OCI-LY3 (cell line): Measurements from ENCODE around the gene CFAP77.

Experiments used
- H2AFZ ChIP-seq: fragments of 200-600, 300-600 bp; shearing (Covaris generic); 2 replicates; pipeline ENCODE4 v1.6.0; 2014; ENCODE audit warnings: antibody characterized with exemption, low read depth, low read length
- H3K27ac ChIP-seq: fragments of 200-600, 300-600 bp; sonication (generic); 2 replicates; pipeline ENCODE4 v1.5.1; 2014; ENCODE audit warnings: mild to moderate bottlenecking, low read length, moderate library complexity, mixed read lengths
- H3K27me3 ChIP-seq: fragments of 200-600, 300-600 bp; sonication (generic); 2 replicates; pipeline ENCODE4 v1.6.1; 2014; ENCODE audit warnings: low read depth, low read length, mixed read lengths
- H3K36me3 ChIP-seq: fragments of 200-600, 300-600 bp; sonication (generic); replicated peaks from 2 replicates; pipeline ENCODE3; 2014; ENCODE audit warnings: low read depth, low read length, mixed read lengths
- H3K4me1 ChIP-seq: fragments of 300-600, 200-600 bp; sonication (generic); 2 replicates; pipeline ENCODE4 v1.6.1; 2014; ENCODE audit warnings: low read length, mixed read lengths
- H3K4me2 ChIP-seq: fragments of 200-600, 300-600 bp; sonication (generic); 2 replicates; pipeline ENCODE4 v1.6.1; 2014; ENCODE audit warnings: low read length, mixed read lengths
- H3K4me3 ChIP-seq: fragments of 300-600, 200-600 bp; sonication (generic); 2 replicates; pipeline ENCODE4 v1.5.1; 2014; ENCODE audit warnings: antibody characterized with exemption, mild to moderate bottlenecking, low read length, moderate library complexity
- H3K79me2 ChIP-seq: fragments of 300-600, 200-600 bp; shearing (Covaris generic); 2 replicates; pipeline ENCODE4 v1.6.1; 2014; ENCODE audit warnings: mild to moderate bottlenecking, low read length, mixed read lengths
- H3K9ac ChIP-seq: fragments of 300-600, 200-600 bp; shearing (Covaris generic); 2 replicates; pipeline ENCODE4 v1.6.0; 2014; ENCODE audit warnings: mild to moderate bottlenecking, low read length, moderate library complexity
- H3K9me3 ChIP-seq: fragments of 200-600, 300-600 bp; shearing (Covaris generic); 2 replicates; pipeline ENCODE4 v1.6.1; 2014; ENCODE audit warnings: low read length, mixed read lengths; ENCODE audit not compliant: insufficient read depth
- H4K20me1 ChIP-seq: fragments of 200-600, 300-600 bp; sonication (generic); 2 replicates; pipeline ENCODE4 v1.6.1; 2016; ENCODE audit warnings: low read length, mixed read lengths; ENCODE audit not compliant: insufficient read depth
- CTCF ChIP-seq: fragments of 200-600, 300-600 bp; sonication (generic); IDR thresholded peaks from 2 replicates; pipeline ENCODE4 v1.5.1; 2014; ENCODE audit warnings: antibody characterized with exemption, low read length, low read depth
- EZH2phosphoT487 ChIP-seq: fragments of 200-600 bp; shearing (Covaris generic); IDR thresholded peaks from 2 replicates; pipeline ENCODE4 v1.6.1; 2018; ENCODE audit warnings: antibody characterized with exemption, mixed run types, low read depth

Gene CFAP77

GRCh38 chr9:132487351-132487791 is 77.4 kb downstream of the CFAP77 start:
- Histone ChIP-seq H3K4me1 (no peaks in the 10 kb centered on the region), H3K9ac (no peak overlapping the region), H2AFZ (no peak overlapping the region), H4K20me1 (no peaks in the 10 kb centered on the region), H3K27ac (no peak overlapping the region), H3K4me3 (no peak overlapping the region), H3K27me3 (peaks cover 37% of the 10 kb centered on the region), H3K79me2 (no peaks in the 10 kb centered on the region), H3K9me3 (no peaks in the 10 kb centered on the region), H3K36me3 (no peaks in the 10 kb centered on the region), H3K4me2 (no peak overlapping the region)
- TF ChIP-seq CTCF (no peak), EZH2phosphoT487 (no peak)

GRCh38 chr9:132487980-132488535 is 78.0 kb downstream of the CFAP77 start:
- no peaks in the 10 kb centered on the region for H4K20me1 ChIP-seq
- no peaks in the 10 kb centered on the region for H3K79me2 ChIP-seq
- H2AFZ ChIP-seq, result no peak overlapping the region
- no peak for TF ChIP-seq CTCF
- no peak for TF ChIP-seq EZH2phosphoT487
- H3K9ac ChIP-seq, result no peak overlapping the region
- H3K4me1 ChIP-seq, result no peaks in the 10 kb centered on the region
- no peak overlapping the region for H3K4me3 ChIP-seq
- H3K27ac ChIP-seq, result no peak overlapping the region
- H3K4me2 ChIP-seq, result no peak overlapping the region
- H3K9me3 ChIP-seq, result no peaks in the 10 kb centered on the region
- H3K27me3 ChIP-seq, result peaks cover 37% of the 10 kb centered on the region
- no peaks in the 10 kb centered on the region for H3K36me3 ChIP-seq

- Histone ChIP-seq H3K27ac (no peak overlapping the region), H3K4me3 (no peak overlapping the region), H3K79me2 (no peaks in the 10 kb centered on the region), H3K4me1 (no peaks in the 10 kb centered on the region), H3K9ac (no peak overlapping the region), H3K27me3 (peaks cover 37% of the 10 kb centered on the region), H4K20me1 (no peaks in the 10 kb centered on the region), H3K9me3 (no peaks in the 10 kb centered on the region), H3K36me3 (no peaks in the 10 kb centered on the region), H3K4me2 (no peak overlapping the region), H2AFZ (no peak overlapping the region)
- TF ChIP-seq EZH2phosphoT487 (no peak), CTCF (no peak)
Observed at GRCh38 chr9:132488626-132489025, 78.6 kb downstream of the CFAP77 start.

- Histone ChIP-seq H3K27ac (no peak overlapping the region), H3K27me3 (peaks cover 36% of the 10 kb centered on the region), H3K9me3 (peaks cover 2% of the 10 kb centered on the region; the same call in 1 of the 2 replicates), H3K9ac (no peak overlapping the region), H3K36me3 (no peaks in the 10 kb centered on the region), H3K4me1 (no peaks in the 10 kb centered on the region), H3K4me3 (no peak overlapping the region), H4K20me1 (no peaks in the 10 kb centered on the region), H2AFZ (no peak overlapping the region), H3K79me2 (no peaks in the 10 kb centered on the region), H3K4me2 (no peak overlapping the region)
- no peak for TF ChIP-seq CTCF
- no peak for TF ChIP-seq EZH2phosphoT487
Observed at GRCh38 chr9:132489536-132489935, 79.5 kb downstream of the CFAP77 start.
